Mesendoderm (in vitro differentiated cells): ENCODE measurements around the gene CEP112.

Experiments
- DNase-seq: peaks from one replicate; pipeline ENCODE4 v3.0.0; 2013
- H2AK5ac ChIP-seq: 2 replicates; pipeline ENCODE4 v1.6.1; 2013; ENCODE audit warnings: low read length, inconsistent platforms
- H2BK120ac ChIP-seq: 2 replicates; pipeline ENCODE4 v1.6.1; 2013; ENCODE audit warnings: low read depth, mild to moderate bottlenecking, low read length, moderate library complexity, mixed read lengths
- H2BK15ac ChIP-seq: replicated peaks from 2 replicates; pipeline ENCODE4 v1.6.1; 2013; ENCODE audit warnings: low read depth, mild to moderate bottlenecking, moderate library complexity
- H2BK5ac ChIP-seq: 2 replicates; pipeline ENCODE4 v1.6.1; 2013; ENCODE audit warnings: low read length, inconsistent platforms
- H3K18ac ChIP-seq: 2 replicates; pipeline ENCODE4 v1.6.1; 2013; ENCODE audit warnings: mild to moderate bottlenecking, low read length, mixed read lengths
- H3K23ac ChIP-seq: one replicate; pipeline ENCODE4 v1.6.1; 2013; ENCODE audit warnings: low read length
- H3K27ac ChIP-seq: 2 replicates; pipeline ENCODE4 v1.5.1; 2013; ENCODE audit warnings: low read depth, mild to moderate bottlenecking, inconsistent platforms, low read length, moderate library complexity
- H3K27me3 ChIP-seq: 2 replicates; pipeline ENCODE4 v1.6.1; 2013; ENCODE audit warnings: low read length, control low read depth, mild to moderate bottlenecking, inconsistent platforms; ENCODE audit not compliant: insufficient read depth, poor library complexity
- H3K36me3 ChIP-seq: 2 replicates; pipeline ENCODE4 v1.6.1; 2013; ENCODE audit warnings: low read length, inconsistent platforms; ENCODE audit not compliant: control insufficient read depth, insufficient read depth
- H3K4ac ChIP-seq: one replicate; pipeline ENCODE4 v1.6.1; 2013; ENCODE audit warnings: low read depth, mild to moderate bottlenecking, low read length, moderate library complexity
- H3K4me1 ChIP-seq: 2 replicates; pipeline ENCODE4 v1.6.1; 2013; ENCODE audit warnings: low read depth, low read length, inconsistent platforms; ENCODE audit not compliant: control insufficient read depth
- H3K4me2 ChIP-seq: 2 replicates; pipeline ENCODE4 v1.6.1; 2013; ENCODE audit warnings: low read length
- H3K4me3 ChIP-seq: 2 replicates; pipeline ENCODE4 v1.5.1; 2013; ENCODE audit warnings: mild to moderate bottlenecking, low read length
- H3K56ac ChIP-seq: one replicate; pipeline ENCODE4 v1.6.1; 2013; ENCODE audit warnings: low read length
- H3K79me1 ChIP-seq: 2 replicates; pipeline ENCODE4 v1.6.1; 2013; ENCODE audit warnings: low read length, inconsistent platforms
- H3K79me2 ChIP-seq: 2 replicates; pipeline ENCODE4 v1.6.1; 2013; ENCODE audit warnings: mild to moderate bottlenecking, low read length; ENCODE audit not compliant: control insufficient read depth, insufficient read depth
- H3K9ac ChIP-seq: 2 replicates; pipeline ENCODE4 v1.6.1; 2013; ENCODE audit warnings: low read length, inconsistent platforms
- H4K5ac ChIP-seq: one replicate; pipeline ENCODE4 v1.6.1; 2013; ENCODE audit warnings: low read length
- H4K8ac ChIP-seq: one replicate; pipeline ENCODE4 v1.6.1; 2013; ENCODE audit warnings: low read depth, mild to moderate bottlenecking, control low read depth, low read length, moderate library complexity
- whole genome bisulfite sequencing: extraction: QIAGEN DNeasy Blood & Tissue Kit; methylation state at CpG from one replicate; pipeline ENCODE4 v1.1.7; 2013; ENCODE audit warnings: low lambda C conversion rate, missing lambda C conversion rate; ENCODE audit not compliant: insufficient coverage; ENCODE audit errors: extremely low coverage; 5-methylcytosine and 5-hydroxymethylcytosine counted together

Gene CEP112

DNA sequence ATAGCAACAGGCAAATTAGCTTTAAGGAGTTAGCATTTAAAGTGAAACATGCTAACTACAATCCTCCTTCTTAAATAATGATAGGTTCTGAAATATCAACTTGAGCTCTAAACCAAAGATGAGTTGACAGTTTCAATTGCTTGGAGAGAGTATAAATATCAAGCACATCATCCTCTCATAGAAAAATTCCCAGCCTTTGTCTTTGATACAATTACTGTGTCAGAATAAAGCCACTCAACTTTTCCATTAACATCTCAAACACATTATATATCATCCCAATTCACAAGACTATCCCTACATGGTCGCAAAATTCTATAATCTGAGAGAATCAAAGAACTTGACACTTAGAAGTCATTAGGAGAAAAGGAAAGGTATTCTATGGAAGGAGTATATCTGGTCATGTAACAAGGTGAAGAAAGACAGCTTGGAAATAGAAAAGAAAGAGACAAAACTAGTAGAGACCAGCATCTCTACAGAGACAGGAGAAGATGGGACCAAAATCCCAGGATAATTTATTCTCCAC lies 189.8 kb downstream of the CEP112 start:
- 100% methylated on average over 1 of the region's 1 CpG for WGBS
- no peak overlapping the region for H3K4me3 ChIP-seq

DNA sequence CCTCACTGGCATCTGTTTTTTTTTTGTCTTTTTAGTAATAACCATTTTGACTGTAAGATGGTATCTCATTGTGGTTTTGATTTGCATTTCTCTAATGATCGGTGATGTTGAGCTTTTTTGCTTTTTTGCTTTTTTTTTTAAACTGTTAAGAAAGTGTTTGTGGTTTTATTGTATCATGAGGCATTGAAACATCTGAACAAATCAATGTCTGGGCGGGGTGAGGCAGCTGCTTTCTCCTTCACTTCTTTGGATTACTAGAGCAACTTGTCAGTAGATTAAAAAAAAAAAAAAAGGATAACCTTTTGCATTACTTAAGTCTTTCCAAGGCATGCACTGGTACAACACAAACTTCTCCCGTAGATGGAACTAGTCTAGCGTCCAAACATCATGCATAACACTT lies 191.7 kb downstream of the CEP112 start:
- Histone ChIP-seq H3K4me2 (no peak overlapping the region), H3K36me3 (no peaks in the 10 kb centered on the region), H3K56ac (no peak overlapping the region), H3K4me3 (no peak overlapping the region), H4K8ac (no peak overlapping the region), H2BK120ac (no peak overlapping the region), H3K23ac (no peak overlapping the region), H3K9ac (no peak overlapping the region), H2BK15ac (no peak overlapping the region), H3K79me2 (no peaks in the 10 kb centered on the region), H3K79me1 (no peaks in the 10 kb centered on the region), H3K18ac (no peak overlapping the region), H2BK5ac (no peak overlapping the region), H2AK5ac (no peak overlapping the region), H3K27me3 (no peaks in the 10 kb centered on the region), H3K4ac (no peak overlapping the region), H3K27ac (no peak overlapping the region), H3K4me1 (no peaks in the 10 kb centered on the region), H4K5ac (no peak overlapping the region)
- WGBS: no CpG with 5 or more reads among the region's 4 CpGs
- no peak for DNase-seq

More for the DNA sequence above, 189.8 kb downstream of the CEP112 start:
- Histone ChIP-seq H3K23ac (no peak overlapping the region), H2AK5ac (no peak overlapping the region), H2BK5ac (no peak overlapping the region), H3K9ac (no peak overlapping the region), H2BK15ac (no peak overlapping the region), H3K56ac (no peak overlapping the region), H3K79me2 (no peaks in the 10 kb centered on the region), H3K27me3 (no peaks in the 10 kb centered on the region), H3K4me1 (no peaks in the 10 kb centered on the region), H4K5ac (no peak overlapping the region), H3K4ac (no peak overlapping the region), H3K27ac (no peak overlapping the region), H2BK120ac (no peak overlapping the region), H4K8ac (no peak overlapping the region), H3K18ac (no peak overlapping the region), H3K4me2 (no peak overlapping the region), H3K79me1 (no peaks in the 10 kb centered on the region), H3K36me3 (no peaks in the 10 kb centered on the region)
- no peak for DNase-seq

DNA sequence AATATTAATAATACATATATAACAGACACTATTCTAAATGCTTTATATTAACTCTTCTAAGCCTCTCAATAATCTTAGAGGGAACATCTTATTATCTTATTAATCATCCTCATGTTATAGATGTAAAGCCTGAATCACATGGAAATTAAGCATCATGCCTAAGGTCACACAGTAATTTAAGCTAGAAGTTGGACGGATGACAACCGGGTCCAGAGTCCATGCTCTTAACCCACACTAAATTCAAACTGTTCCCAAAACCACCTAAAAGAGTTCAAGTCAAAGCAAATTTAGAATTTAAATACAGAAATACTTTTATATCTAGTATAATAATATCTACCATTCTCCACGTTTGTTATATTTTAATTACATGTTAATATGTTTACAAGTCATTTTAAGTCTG lies 193.3 kb downstream of the CEP112 start:
- Histone ChIP-seq H3K79me1 (no peaks in the 10 kb centered on the region), H2BK5ac (no peak overlapping the region), H3K18ac (no peak overlapping the region), H3K56ac (no peak overlapping the region), H2AK5ac (no peak overlapping the region), H3K4ac (no peak overlapping the region), H3K27ac (no peak overlapping the region), H3K4me2 (no peak overlapping the region), H4K8ac (no peak overlapping the region), H2BK15ac (no peak overlapping the region), H3K36me3 (no peaks in the 10 kb centered on the region), H3K23ac (no peak overlapping the region), H3K4me3 (no peak overlapping the region), H2BK120ac (no peak overlapping the region), H3K4me1 (no peaks in the 10 kb centered on the region), H4K5ac (no peak overlapping the region), H3K9ac (no peak overlapping the region), H3K79me2 (no peaks in the 10 kb centered on the region), H3K27me3 (no peaks in the 10 kb centered on the region)
- DNase-seq: no peak
- WGBS: no CpG with 5 or more reads among the region's 3 CpGs

GRCh38 chr17:65994679-65995078 lies 197.3 kb downstream of the CEP112 start:
- Histone ChIP-seq H3K9ac (no peak overlapping the region), H3K23ac (no peak overlapping the region), H3K27ac (no peak overlapping the region), H3K56ac (no peak overlapping the region), H3K4ac (no peak overlapping the region), H3K18ac (no peak overlapping the region), H2BK15ac (no peak overlapping the region), H3K4me3 (no peak overlapping the region), H4K8ac (no peak overlapping the region), H3K36me3 (no peaks in the 10 kb centered on the region), H2AK5ac (no peak overlapping the region), H4K5ac (no peak overlapping the region), H3K27me3 (no peaks in the 10 kb centered on the region), H3K4me2 (no peak overlapping the region), H2BK120ac (no peak overlapping the region), H3K79me2 (no peaks in the 10 kb centered on the region), H3K79me1 (no peaks in the 10 kb centered on the region), H3K4me1 (no peaks in the 10 kb centered on the region), H2BK5ac (no peak overlapping the region)
- no peak for DNase-seq
- no CpG with 5 or more reads among the region's 4 CpGs for WGBS

GRCh38 chr17:65994114-65994513 lies 197.8 kb downstream of the CEP112 start:
- no peak overlapping the region for H3K9ac ChIP-seq
- H3K4me1 ChIP-seq: no peaks in the 10 kb centered on the region
- no peak overlapping the region for H3K4ac ChIP-seq
- no peak for DNase-seq
- no peaks in the 10 kb centered on the region for H3K27me3 ChIP-seq
- no peak overlapping the region for H4K8ac ChIP-seq
- H3K4me3 ChIP-seq: no peak overlapping the region
- H3K18ac ChIP-seq: no peak overlapping the region
- H3K79me1 ChIP-seq: no peaks in the 10 kb centered on the region
- no peak overlapping the region for H3K56ac ChIP-seq
- WGBS: no CpG with 5 or more reads among the region's 2 CpGs
- H2AK5ac ChIP-seq: no peak overlapping the region
- H2BK15ac ChIP-seq: no peak overlapping the region
- H2BK5ac ChIP-seq: no peak overlapping the region
- no peaks in the 10 kb centered on the region for H3K36me3 ChIP-seq
- no peaks in the 10 kb centered on the region for H3K79me2 ChIP-seq
- no peak overlapping the region for H2BK120ac ChIP-seq
- H3K23ac ChIP-seq: no peak overlapping the region
- no peak overlapping the region for H4K5ac ChIP-seq
- H3K27ac ChIP-seq: no peak overlapping the region
- no peak overlapping the region for H3K4me2 ChIP-seq

GRCh38 chr17:65990593-65990992 lies 201.3 kb downstream of the CEP112 start:
- Histone ChIP-seq H3K23ac (no peak overlapping the region), H3K4me3 (no peak overlapping the region), H3K79me1 (no peaks in the 10 kb centered on the region), H2AK5ac (no peak overlapping the region), H4K5ac (no peak overlapping the region), H3K4ac (no peak overlapping the region), H3K56ac (no peak overlapping the region), H3K27me3 (no peaks in the 10 kb centered on the region), H2BK15ac (no peak overlapping the region), H3K79me2 (no peaks in the 10 kb centered on the region), H3K18ac (no peak overlapping the region), H3K4me1 (no peaks in the 10 kb centered on the region), H2BK120ac (no peak overlapping the region), H4K8ac (no peak overlapping the region), H3K4me2 (no peak overlapping the region), H3K9ac (no peak overlapping the region), H3K36me3 (no peaks in the 10 kb centered on the region), H3K27ac (no peak overlapping the region), H2BK5ac (no peak overlapping the region)
- no peak for DNase-seq
- no CpG with 5 or more reads among the region's 3 CpGs for WGBS
